HPDE6-E6E7 (cell line): Measurements from ENCODE around the gene POLR3GL.

Source experiments
- DNase-seq: peaks from one replicate; pipeline ENCODE4 v3.0.0; 2011; ENCODE audit warnings: missing footprints; ENCODE audit errors: extremely low spot score

The POLR3GL gene

DNA sequence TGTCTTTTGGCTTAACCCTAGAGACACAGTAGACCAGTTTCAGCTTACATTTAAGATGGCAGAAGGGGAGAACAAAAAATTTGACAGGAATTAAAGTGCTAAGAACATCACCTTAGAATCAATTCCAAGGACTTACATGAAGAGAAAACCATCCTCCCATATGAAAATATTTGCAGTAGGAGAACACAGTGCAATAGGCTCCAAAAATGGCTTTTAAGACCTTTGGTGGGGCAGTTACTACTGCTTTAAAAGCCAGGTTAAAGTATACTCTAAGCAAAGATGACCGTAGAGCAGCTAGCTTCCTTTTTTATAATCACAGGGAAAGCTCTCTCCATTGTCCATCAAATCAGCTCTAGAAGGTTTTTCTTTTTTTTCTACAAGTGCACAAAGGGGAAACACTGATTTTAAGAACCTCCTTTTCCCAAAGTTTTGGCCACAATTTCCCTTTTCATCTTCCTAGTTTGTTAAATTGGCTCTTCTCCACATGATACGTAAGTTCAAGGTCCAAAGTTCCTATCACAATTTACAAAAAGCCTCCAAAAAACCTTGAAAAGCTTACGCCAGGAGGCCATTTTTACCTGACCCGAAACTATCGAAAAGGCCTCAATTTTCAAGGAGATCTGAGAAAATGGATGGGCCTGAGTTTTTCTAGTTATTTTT is 28.6 kb downstream of the POLR3GL start:
- DNase-seq = no peak

DNA sequence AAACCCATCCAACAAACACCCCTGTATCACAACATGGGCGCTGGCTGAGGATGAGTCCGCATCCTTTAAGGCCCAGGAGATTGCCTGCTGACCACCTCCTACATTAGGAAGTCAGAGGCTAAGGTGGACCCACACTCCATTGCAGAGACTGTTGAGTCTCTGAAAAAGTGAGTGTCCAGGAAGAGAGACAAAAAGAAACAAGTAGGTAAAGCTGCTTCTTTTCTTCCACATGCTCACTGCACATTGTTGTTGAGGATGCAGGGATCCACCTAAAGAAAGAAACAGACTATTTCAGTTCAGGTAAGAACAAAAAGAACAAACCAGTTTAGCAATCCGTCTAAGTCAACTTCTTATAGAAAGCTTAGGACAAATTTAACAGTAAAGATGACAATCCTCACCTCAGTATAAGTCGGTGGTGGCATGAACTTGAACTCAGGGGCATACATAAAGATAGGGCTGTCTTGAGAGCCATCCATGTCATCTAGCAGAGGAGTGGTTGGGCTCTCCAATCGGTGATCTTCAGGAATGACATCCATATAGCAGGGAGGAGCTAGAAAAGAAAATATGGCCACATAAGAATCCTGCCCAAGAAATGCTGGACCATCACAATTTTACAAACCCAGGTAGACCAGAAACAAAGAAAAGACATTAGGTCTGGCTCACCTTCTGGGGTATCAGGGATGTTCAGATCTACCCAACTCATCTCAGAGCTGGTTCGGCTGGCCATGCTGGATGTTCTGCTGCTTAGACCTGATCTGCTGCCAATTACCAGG is 29.3 kb downstream of the POLR3GL start:
- no peak for DNase-seq

GRCh38 chr1:145994391-145995120 is 30.1 kb downstream of the POLR3GL start:
- DNase-seq = no peak

DNA sequence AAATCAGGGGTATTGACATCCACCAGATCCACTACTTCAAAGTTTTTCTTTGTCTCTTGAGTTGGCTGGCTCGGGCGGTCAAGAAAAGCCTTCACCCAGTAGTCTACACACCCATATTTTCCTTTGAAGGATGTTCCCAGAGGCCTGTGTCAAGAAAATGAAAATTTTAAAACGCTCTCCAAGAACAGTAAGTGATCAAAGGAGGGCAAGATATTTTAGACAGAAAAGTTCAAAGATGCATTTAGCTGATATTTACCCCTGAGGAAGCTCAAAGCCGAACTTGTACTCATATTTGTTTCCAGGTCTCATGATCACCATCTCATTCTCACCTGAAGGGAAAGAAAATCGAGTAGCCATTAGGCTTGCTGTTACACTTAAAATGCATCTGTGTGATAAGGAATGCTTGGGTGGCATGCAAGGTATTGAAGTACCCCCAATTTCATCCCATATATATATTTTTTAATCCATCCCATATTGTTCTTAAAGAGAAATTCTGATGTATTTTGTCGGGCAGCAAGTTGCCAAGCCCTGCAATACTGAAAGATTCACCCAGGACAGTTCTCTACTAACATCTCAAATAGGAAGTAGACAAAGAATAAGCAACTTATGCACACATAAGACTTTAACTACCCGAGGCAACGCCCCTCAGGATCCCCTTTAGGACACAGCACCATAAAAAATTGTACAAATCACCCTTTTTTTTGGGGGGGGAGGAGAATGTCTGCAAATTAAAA is 30.8 kb downstream of the POLR3GL start:
- no peak for DNase-seq

GRCh38 chr1:145995964-145996432 is 31.5 kb downstream of the POLR3GL start:
- DNase-seq = no peak

DNA sequence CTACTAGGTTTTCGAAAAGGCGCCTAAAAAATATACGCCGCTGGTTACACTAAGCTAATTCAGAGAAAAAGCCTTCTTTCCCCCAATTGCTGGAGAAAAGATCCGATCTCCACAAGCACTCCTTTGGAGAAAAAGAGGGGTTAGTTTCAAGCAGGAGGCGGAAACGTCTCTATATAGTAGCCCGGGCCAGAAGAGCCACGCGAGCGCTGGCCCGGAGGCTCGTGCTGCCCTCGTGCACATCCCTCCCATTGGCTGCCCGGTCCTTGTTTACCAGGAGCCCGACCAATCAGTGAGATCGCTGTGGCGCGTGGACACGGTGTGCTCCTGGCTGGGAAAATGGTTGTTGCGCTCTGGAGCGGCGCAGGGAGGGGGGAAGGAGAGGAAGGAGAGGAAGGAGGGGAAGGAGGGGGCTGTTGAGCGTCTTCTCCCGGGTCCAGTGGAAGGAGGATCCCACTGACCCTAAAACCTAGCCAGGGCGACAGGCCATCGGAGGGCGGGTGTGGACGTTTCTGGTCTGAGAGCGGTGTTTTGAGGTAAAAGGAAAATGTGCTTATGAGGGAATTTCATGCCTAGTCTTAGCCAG is 32.0 kb downstream of the POLR3GL start, which contains the start of gene TXNIP:
Gene TXNIP, minus strand, starts transcription at position 147 of the 583 bp plus-strand sequence. CDS start 313 bp downstream, outside the sequence.
- DNase-seq = peak; percentile 100

DNA sequence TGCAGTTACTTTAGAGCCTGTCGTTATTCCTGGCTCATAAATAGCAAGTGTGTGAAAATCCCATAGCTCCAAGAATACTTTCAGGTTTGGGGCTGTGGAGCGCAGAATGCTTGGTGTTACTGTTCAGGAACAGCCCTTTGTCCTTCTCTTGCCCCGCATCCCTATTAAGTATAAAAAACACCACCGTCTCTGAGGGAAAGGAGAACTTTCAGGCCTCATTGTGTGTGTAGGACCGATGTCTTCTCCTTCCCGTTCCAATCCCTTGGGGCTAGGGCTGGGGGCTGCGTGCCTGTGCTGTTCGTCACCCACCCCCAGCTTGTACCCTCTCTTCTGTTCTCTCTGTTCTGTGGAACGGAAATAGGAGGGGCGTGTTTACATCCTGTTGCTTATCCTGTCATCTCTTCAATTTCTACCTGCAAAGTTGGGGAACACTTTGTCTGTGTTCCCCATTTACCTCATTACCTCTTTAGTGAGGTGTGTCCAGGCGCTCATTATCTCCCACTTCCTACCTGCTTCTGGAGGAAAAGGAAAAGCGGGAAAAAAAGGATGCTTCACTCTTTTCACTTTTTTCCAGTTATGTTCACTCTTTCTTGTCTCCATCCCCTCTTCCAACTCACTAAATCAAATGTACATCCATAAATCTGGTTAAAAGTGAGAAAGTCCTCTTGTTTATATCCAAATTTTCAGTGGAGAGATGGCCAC is 32.7 kb downstream of the POLR3GL start:
- DNase-seq = no peak

DNA sequence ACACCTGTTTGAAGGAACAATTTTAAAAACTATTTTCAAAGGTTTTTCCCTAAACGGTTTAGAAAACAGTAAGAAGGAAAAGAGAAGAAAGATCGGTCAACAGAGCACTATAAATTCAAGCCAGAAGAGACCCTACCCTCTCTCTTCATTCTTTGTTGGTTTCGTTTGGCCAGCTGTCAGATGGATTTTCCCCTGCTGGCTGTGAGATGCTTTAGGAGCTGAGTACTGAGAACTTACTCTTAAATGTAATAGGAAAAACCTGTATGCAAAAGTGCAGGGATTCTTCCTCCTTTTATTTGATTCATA is 33.2 kb downstream of the POLR3GL start:
- DNase-seq = no peak

- no peak for DNase-seq
Observed at GRCh38 chr1:145999321-146000024, 35.0 kb downstream of the POLR3GL start.

DNA sequence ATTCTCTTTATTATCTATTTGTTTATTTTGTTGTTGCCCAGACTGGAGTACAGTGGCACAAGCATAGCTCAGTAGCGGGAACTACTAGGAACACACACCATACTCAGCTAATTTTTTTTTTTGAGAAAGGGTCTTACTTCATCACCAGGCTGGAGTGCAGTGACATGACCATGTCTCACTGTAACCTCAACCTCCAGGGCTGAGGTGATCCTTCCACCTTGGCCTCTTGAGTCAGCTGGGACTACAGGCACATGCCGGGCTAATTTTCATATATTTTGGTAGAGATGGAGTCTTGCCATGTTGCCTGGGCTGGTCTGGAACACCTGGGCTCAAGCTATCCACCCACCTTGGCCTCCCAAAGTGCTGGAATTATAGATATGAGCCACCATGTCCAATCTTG is 37.2 kb downstream of the POLR3GL start:
- DNase-seq = no peak

DNA sequence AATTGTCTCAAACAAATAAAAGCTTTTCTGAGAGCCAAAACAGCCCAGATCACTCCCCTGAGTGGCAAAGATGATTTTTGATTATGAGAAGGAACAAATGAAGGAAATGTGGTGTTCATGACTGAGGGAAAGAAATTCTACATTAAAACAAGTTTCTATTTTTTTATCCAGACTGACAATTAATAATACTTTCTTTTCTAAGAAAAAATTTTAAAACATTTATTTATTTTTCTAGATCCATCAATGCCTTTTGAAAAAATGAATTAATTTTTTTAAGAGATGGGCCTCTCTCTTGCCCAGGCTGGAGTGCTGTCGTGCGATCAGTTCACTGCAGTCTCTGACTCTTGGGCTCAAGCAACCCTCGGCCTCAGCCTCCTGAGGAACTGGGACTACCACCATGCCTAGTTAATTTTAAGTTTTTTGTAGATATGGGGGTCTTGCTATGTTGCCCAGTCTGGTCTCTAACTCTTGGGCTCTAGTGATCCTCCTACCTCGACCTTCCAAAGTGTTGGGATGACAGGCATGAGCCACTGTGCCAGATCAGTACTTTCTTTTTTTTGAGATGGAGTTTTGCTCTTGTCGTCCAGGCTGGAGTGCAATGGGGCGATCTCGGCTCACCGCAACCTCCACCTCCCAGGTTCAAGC is 43.1 kb downstream of the POLR3GL start:
- no peak for DNase-seq

GRCh38 chr1:146010126-146010738 is 45.7 kb downstream of the POLR3GL start:
- DNase-seq = no peak

- DNase-seq = no peak
Observed at GRCh38 chr1:146012703-146013558, 48.4 kb downstream of the POLR3GL start.

DNA sequence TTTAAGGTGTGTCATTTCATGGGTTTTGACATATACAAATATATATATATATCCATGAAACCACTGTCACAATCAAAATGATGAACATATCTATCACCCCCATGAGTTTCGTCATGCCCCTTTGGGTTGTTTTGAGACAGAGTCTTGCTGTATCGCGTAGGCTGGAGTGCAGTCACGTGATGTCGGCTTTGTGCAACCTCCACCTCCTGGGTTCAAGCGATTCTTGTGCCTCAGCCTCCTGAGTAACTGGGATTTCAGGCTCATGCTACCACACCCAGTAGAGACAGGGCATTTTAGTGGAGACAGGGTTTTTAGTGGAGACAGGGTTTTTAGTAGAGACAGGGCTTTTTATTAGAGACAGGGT is 49.1 kb downstream of the POLR3GL start:
- no peak for DNase-seq

DNA sequence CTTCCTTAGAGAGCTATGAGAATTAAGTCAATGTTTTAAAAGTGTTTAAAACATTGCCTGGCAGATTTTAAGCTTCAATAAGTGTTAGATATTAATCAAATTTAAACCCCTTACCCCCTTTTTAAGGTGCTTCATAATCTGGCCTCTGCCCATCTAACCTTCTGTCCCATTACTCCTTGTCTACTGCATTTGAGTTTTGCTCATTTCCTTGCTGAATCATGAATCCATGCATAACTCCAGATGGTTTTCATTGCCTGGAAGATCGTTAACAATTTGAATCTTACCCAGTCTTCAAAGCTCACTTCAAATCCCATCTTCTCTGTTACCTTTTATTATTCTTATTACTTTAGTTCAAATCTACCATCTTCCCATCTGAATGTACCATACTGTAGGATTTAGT is 52.4 kb downstream of the POLR3GL start:
- DNase-seq = no peak

DNA sequence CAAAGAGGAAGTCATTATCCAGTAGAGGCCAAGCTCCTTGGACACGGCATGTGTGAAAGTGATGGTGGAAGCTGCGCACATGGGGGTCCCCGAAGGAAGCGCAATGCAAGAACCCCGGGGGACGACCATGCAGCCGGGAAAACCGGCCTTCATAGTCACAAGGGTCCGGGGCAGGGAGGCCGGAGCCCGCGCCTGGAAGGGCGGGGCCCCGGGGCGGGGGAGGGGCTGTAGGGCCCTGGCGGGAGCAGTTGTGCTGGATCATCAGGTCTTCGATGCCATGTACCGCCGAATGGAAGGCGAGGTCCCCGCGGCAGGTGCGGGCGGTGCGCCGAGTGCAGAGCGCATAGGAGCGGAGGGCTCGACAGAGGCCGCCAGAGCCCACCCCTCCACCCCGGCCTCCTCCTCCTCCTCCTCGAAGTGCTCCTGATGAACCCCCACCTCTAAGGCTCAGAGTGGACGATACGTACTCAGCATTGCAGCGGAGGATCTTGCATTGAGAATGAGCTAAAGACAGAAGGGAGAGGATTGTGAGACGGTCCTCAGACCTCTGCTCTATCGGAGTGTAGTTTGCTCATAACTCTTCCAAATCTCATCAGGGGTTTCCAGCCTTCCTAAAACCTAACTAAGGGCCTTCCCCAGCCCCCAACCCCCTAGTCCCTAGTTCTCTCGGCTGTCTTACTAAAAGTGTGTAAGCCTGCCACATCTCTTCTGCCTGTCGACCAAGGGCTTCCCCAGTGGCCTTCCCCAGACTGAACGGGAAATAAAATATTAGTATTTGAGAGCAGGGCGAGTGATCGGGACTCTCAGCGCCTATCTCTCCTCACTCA is 55.0 kb downstream of the POLR3GL start:
- no peak for DNase-seq
